ENCODE measurements around the gene TMEM167A. TPM values are rescaled to one million over a fixed set of nuclear protein-coding genes. Genes with fewer than 3 reads are reported as not detected.

Gene TMEM167A
- total RNA-seq, 1 donor from 2014 or later, result 70.9 TPM

GRCh38 chr5:83099445-83099844, 22.3 kb upstream of the TMEM167A start:
- H3K9me3 Mint-ChIP-seq, result peaks cover under 1% of the 10 kb centered on the region
- no peaks in the 10 kb centered on the region for H3K27me3 Mint-ChIP-seq (ENCODE audit: low read depth)
- no peak for DNase-seq (ENCODE audit: low spot score)
- H3K4me3 Mint-ChIP-seq (ENCODE audit: low read depth), result no peak overlapping the region
- peaks cover 2% of the 10 kb centered on the region for H3K4me1 Mint-ChIP-seq (ENCODE audit: low read depth)
- H3K27ac Mint-ChIP-seq, result no peak overlapping the region
- H3K36me3 Mint-ChIP-seq (ENCODE audit: low read depth), result peaks cover 6% of the 10 kb centered on the region
- intact Hi-C loops (cut with micrococcal nuclease), result no loop called here

GRCh38 chr5:83099001-83099400, 21.8 kb upstream of the TMEM167A start:
- Mint-ChIP-seq H3K27me3 (ENCODE audit: low read depth) (no peaks in the 10 kb centered on the region), H3K4me3 (ENCODE audit: low read depth) (no peak overlapping the region), H3K36me3 (ENCODE audit: low read depth) (peaks cover 11% of the 10 kb centered on the region), H3K27ac (no peak overlapping the region), H3K4me1 (ENCODE audit: low read depth) (peaks cover 2% of the 10 kb centered on the region), H3K9me3 (peaks cover 5% of the 10 kb centered on the region)
- intact Hi-C loops (cut with micrococcal nuclease), result no loop called here
- DNase-seq (ENCODE audit: low spot score), result no peak

GRCh38 chr5:83097689-83098231, 20.6 kb upstream of the TMEM167A start:
- Mint-ChIP-seq H3K9me3 (peaks cover 18% of the 10 kb centered on the region), H3K36me3 (ENCODE audit: low read depth) (peaks cover 21% of the 10 kb centered on the region), H3K27me3 (ENCODE audit: low read depth) (no peaks in the 10 kb centered on the region), H3K4me1 (ENCODE audit: low read depth) (peaks cover 4% of the 10 kb centered on the region), H3K4me3 (ENCODE audit: low read depth) (no peak overlapping the region), H3K27ac (no peak overlapping the region)
- DNase-seq (ENCODE audit: low spot score), result no peak
- intact Hi-C loops (cut with micrococcal nuclease), result no loop called here

- intact Hi-C loops (cut with micrococcal nuclease), result no loop called here
- Mint-ChIP-seq H3K4me1 (ENCODE audit: low read depth) (peaks cover 13% of the 10 kb centered on the region), H3K4me3 (ENCODE audit: low read depth) (no peak overlapping the region), H3K27ac (no peak overlapping the region), H3K36me3 (ENCODE audit: low read depth) (peaks cover 24% of the 10 kb centered on the region), H3K9me3 (peaks cover 27% of the 10 kb centered on the region), H3K27me3 (ENCODE audit: low read depth) (no peaks in the 10 kb centered on the region)
- no peak for DNase-seq (ENCODE audit: low spot score)
Observed at GRCh38 chr5:83096660-83097339, 19.6 kb upstream of the TMEM167A start.

GRCh38 chr5:83095957-83096539, 18.9 kb upstream of the TMEM167A start:
- intact Hi-C loops (cut with micrococcal nuclease), result no loop called here
- peaks cover 33% of the 10 kb centered on the region for H3K9me3 Mint-ChIP-seq
- DNase-seq (ENCODE audit: low spot score), result no peak
- no peak overlapping the region for H3K27ac Mint-ChIP-seq
- H3K36me3 Mint-ChIP-seq (ENCODE audit: low read depth), result peaks cover 24% of the 10 kb centered on the region
- H3K27me3 Mint-ChIP-seq (ENCODE audit: low read depth), result no peaks in the 10 kb centered on the region
- no peak overlapping the region for H3K4me3 Mint-ChIP-seq (ENCODE audit: low read depth)
- peaks cover 13% of the 10 kb centered on the region for H3K4me1 Mint-ChIP-seq (ENCODE audit: low read depth)

GRCh38 chr5:83095163-83095956, 18.2 kb upstream of the TMEM167A start:
- H3K4me1 Mint-ChIP-seq (ENCODE audit: low read depth), result peaks cover 13% of the 10 kb centered on the region

GRCh38 chr5:83093692-83094091, 16.5 kb upstream of the TMEM167A start:
- Mint-ChIP-seq H3K9me3 (peaks cover 38% of the 10 kb centered on the region), H3K36me3 (ENCODE audit: low read depth) (peaks cover 27% of the 10 kb centered on the region), H3K27ac (no peak overlapping the region), H3K27me3 (ENCODE audit: low read depth) (no peaks in the 10 kb centered on the region), H3K4me3 (ENCODE audit: low read depth) (no peak overlapping the region), H3K4me1 (ENCODE audit: low read depth) (peaks cover 13% of the 10 kb centered on the region)
- intact Hi-C loops (cut with micrococcal nuclease), result no loop called here
- DNase-seq (ENCODE audit: low spot score), result no peak

More at GRCh38 chr5:83095163-83095956, 18.2 kb upstream of the TMEM167A start:
- Mint-ChIP-seq H3K27me3 (ENCODE audit: low read depth) (no peaks in the 10 kb centered on the region), H3K4me3 (ENCODE audit: low read depth) (no peak overlapping the region), H3K9me3 (peaks cover 36% of the 10 kb centered on the region), H3K36me3 (ENCODE audit: low read depth) (peaks cover 26% of the 10 kb centered on the region), H3K27ac (no peak overlapping the region)
- no peak for DNase-seq (ENCODE audit: low spot score)
- intact Hi-C loops (cut with micrococcal nuclease), result no loop called here

- H3K27ac Mint-ChIP-seq, result no peak overlapping the region
- intact Hi-C loops (cut with micrococcal nuclease), result no loop called here
Observed at GRCh38 chr5:83092619-83093018, 15.4 kb upstream of the TMEM167A start.

GRCh38 chr5:83090169-83090568, 13.0 kb upstream of the TMEM167A start:
- intact Hi-C loops (cut with micrococcal nuclease), result no loop called here
- H3K27me3 Mint-ChIP-seq (ENCODE audit: low read depth), result no peaks in the 10 kb centered on the region
- peaks cover 11% of the 10 kb centered on the region for H3K4me1 Mint-ChIP-seq (ENCODE audit: low read depth)
- no peak for DNase-seq (ENCODE audit: low spot score)
- H3K36me3 Mint-ChIP-seq (ENCODE audit: low read depth), result peaks cover 23% of the 10 kb centered on the region
- H3K27ac Mint-ChIP-seq, result no peak overlapping the region
- peaks cover 38% of the 10 kb centered on the region for H3K9me3 Mint-ChIP-seq
- H3K4me3 Mint-ChIP-seq (ENCODE audit: low read depth), result no peak overlapping the region

More at GRCh38 chr5:83092619-83093018, 15.4 kb upstream of the TMEM167A start:
- Mint-ChIP-seq H3K27me3 (ENCODE audit: low read depth) (no peaks in the 10 kb centered on the region), H3K9me3 (peaks cover 38% of the 10 kb centered on the region), H3K4me3 (ENCODE audit: low read depth) (no peak overlapping the region), H3K4me1 (ENCODE audit: low read depth) (peaks cover 12% of the 10 kb centered on the region), H3K36me3 (ENCODE audit: low read depth) (peaks cover 27% of the 10 kb centered on the region)
- no peak for DNase-seq (ENCODE audit: low spot score)

GRCh38 chr5:83085106-83085505, 7.9 kb upstream of the TMEM167A start:
- DNase-seq (ENCODE audit: low spot score), result no peak
- peaks cover 5% of the 10 kb centered on the region for H3K36me3 Mint-ChIP-seq (ENCODE audit: low read depth)
- H3K27me3 Mint-ChIP-seq (ENCODE audit: low read depth), result no peaks in the 10 kb centered on the region
- no peaks in the 10 kb centered on the region for H3K9me3 Mint-ChIP-seq
- no peak overlapping the region for H3K27ac Mint-ChIP-seq
- intact Hi-C loops (cut with micrococcal nuclease), result no loop called here
- H3K4me3 Mint-ChIP-seq (ENCODE audit: low read depth), result no peak overlapping the region
- peaks cover 1% of the 10 kb centered on the region for H3K4me1 Mint-ChIP-seq (ENCODE audit: low read depth)

GRCh38 chr5:83084336-83084735, 7.1 kb upstream of the TMEM167A start:
- Mint-ChIP-seq H3K27me3 (ENCODE audit: low read depth) (no peaks in the 10 kb centered on the region), H3K27ac (no peak overlapping the region), H3K4me3 (ENCODE audit: low read depth) (no peak overlapping the region), H3K9me3 (no peaks in the 10 kb centered on the region), H3K4me1 (ENCODE audit: low read depth) (peaks cover 3% of the 10 kb centered on the region), H3K36me3 (ENCODE audit: low read depth) (peaks cover 5% of the 10 kb centered on the region)
- intact Hi-C loops (cut with micrococcal nuclease), result no loop called here
- DNase-seq (ENCODE audit: low spot score), result no peak

- H3K27ac Mint-ChIP-seq, result no peak overlapping the region
Observed at GRCh38 chr5:83082750-83083149, 5.6 kb upstream of the TMEM167A start.

More at GRCh38 chr5:83082750-83083149, 5.6 kb upstream of the TMEM167A start:
- Mint-ChIP-seq H3K4me1 (ENCODE audit: low read depth) (peaks cover 14% of the 10 kb centered on the region), H3K9me3 (no peaks in the 10 kb centered on the region), H3K36me3 (ENCODE audit: low read depth) (peaks cover 11% of the 10 kb centered on the region), H3K4me3 (ENCODE audit: low read depth) (no peak overlapping the region), H3K27me3 (ENCODE audit: low read depth) (no peaks in the 10 kb centered on the region)
- DNase-seq (ENCODE audit: low spot score), result no peak
- intact Hi-C loops (cut with micrococcal nuclease), result no loop called here

Measured in activated T-helper 2 cell treated with anti-CD3 and anti-CD28 coated beads, Interferon-gamma antibody, Interleukin-2, Interleukin-4, amounts not matched to agents 10 μg/mL and 5 μg/mL and 100 μg/mL, durations not matched to agents 14 hours and 24 hours and 36 hours (primary cell).